ENCODE results near the gene ABO. TPM values are rescaled to one million over a fixed set of nuclear protein-coding genes. Genes with fewer than 3 reads are reported as not detected.
"Not testable (repeated sequence)": the region's sequence is repeated elsewhere in the genome, so short reads cannot be mapped to it uniquely, and the experiment has no call there.

ABO gene
- total RNA-seq, 2 donors from 2014 or later: 0.14 to 0.21 TPM

- Histone ChIP-seq H3K27me3 (replicated peaks; ENCODE audit: insufficient read depth) (no peaks in the 10 kb centered on the region), H3K36me3 (no peaks in the 10 kb centered on the region), H3K4me1 (ENCODE audit: control insufficient read depth in 1 of 2, low read depth in 2 of 2) (no peaks in the 10 kb centered on the region), H3K27ac (no peak overlapping the region), H3K4me3 (no peak overlapping the region), H3K9me3 (no peaks in the 10 kb centered on the region)
- TF ChIP-seq, protein P1, sequence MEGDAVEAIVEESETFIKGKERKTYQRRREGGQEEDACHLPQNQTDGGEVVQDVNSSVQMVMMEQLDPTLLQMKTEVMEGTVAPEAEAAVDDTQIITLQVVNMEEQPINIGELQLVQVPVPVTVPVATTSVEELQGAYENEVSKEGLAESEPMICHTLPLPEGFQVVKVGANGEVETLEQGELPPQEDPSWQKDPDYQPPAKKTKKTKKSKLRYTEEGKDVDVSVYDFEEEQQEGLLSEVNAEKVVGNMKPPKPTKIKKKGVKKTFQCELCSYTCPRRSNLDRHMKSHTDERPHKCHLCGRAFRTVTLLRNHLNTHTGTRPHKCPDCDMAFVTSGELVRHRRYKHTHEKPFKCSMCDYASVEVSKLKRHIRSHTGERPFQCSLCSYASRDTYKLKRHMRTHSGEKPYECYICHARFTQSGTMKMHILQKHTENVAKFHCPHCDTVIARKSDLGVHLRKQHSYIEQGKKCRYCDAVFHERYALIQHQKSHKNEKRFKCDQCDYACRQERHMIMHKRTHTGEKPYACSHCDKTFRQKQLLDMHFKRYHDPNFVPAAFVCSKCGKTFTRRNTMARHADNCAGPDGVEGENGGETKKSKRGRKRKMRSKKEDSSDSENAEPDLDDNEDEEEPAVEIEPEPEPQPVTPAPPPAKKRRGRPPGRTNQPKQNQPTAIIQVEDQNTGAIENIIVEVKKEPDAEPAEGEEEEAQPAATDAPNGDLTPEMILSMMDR (IDR thresholded peaks at IDR 0.05): no peak
- no peak for ATAC-seq (ENCODE audit: insufficient number of reproducible peaks, low FRiP score, low read depth)
- no peak for DNase-seq (ENCODE audit: low spot score)
Observed at GRCh38 chr9:133320421-133320881, 45.5 kb upstream of the ABO start.

DNA sequence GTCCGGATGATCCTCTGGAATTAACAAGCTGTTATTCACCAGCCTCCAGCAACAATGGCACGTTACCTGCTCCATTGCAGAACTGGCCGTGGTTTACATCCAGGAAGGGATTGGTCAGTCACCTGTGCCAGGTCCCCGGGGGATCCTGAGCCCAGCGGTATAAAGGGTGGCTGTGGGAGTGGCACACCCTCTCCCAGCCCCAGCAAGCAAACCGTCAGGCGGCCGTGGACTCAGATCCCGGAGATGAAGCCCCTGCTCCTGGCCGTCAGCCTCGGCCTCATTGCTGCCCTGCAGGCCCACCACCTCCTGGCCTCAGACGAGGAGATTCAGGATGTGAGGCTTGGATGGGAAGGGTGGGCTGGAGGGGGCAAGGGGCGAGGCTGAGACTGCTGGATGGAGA, 42.5 kb upstream of the ABO start:
- not testable (repeated sequence) for H3K4me1 ChIP-seq (ENCODE audit: control insufficient read depth in 1 of 2, low read depth in 2 of 2); ATAC-seq (ENCODE audit: insufficient number of reproducible peaks, low FRiP score, low read depth); H3K36me3 ChIP-seq; H3K4me3 ChIP-seq; H3K27ac ChIP-seq; H3K9me3 ChIP-seq; DNase-seq (ENCODE audit: low spot score); H3K27me3 ChIP-seq (replicated peaks; ENCODE audit: insufficient read depth)

GRCh38 chr9:133315997-133316396, 41.0 kb upstream of the ABO start:
- H3K4me1 ChIP-seq (ENCODE audit: control insufficient read depth in 1 of 2, low read depth in 2 of 2): no peaks in the 10 kb centered on the region
- H3K27me3 ChIP-seq (replicated peaks; ENCODE audit: insufficient read depth): no peaks in the 10 kb centered on the region
- no peak overlapping the region for H3K27ac ChIP-seq
- no peaks in the 10 kb centered on the region for H3K36me3 ChIP-seq
- no peak for ATAC-seq (ENCODE audit: insufficient number of reproducible peaks, low FRiP score, low read depth)
- no peak overlapping the region for H3K4me3 ChIP-seq
- H3K9me3 ChIP-seq: no peaks in the 10 kb centered on the region
- DNase-seq (ENCODE audit: low spot score): no peak
- TF ChIP-seq, protein P1 (IDR thresholded peaks at IDR 0.05): no peak

GRCh38 chr9:133309608-133310007, 34.6 kb upstream of the ABO start:
- Histone ChIP-seq H3K4me1 (ENCODE audit: control insufficient read depth in 1 of 2, low read depth in 2 of 2) (no peaks in the 10 kb centered on the region), H3K9me3 (no peaks in the 10 kb centered on the region), H3K27me3 (replicated peaks; ENCODE audit: insufficient read depth) (no peaks in the 10 kb centered on the region), H3K27ac (no peak overlapping the region), H3K36me3 (no peaks in the 10 kb centered on the region), H3K4me3 (no peak overlapping the region)
- TF ChIP-seq, protein P1 (IDR thresholded peaks at IDR 0.05): no peak
- no peak for DNase-seq (ENCODE audit: low spot score)
- no peak for ATAC-seq (ENCODE audit: insufficient number of reproducible peaks, low FRiP score, low read depth)

DNA sequence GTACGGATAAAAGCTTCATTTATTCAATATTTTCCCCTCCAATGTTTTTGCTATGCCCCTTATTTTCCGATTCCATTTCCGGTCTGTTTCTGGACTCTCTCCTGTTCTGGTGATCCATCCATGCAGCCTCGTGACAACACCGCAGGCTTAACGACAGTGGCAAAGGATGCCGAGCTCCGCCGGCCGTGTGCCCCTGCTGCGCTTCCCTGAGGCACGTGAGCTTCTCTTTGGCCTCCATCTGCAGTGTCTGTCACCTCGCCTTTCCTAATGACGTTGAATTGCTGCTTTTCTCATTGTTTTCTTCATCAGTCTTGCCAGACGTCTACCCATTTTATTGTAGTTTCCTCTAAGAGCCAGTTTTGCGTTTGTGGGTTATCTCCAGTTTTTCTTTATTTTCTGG, 32.3 kb upstream of the ABO start:
- TF ChIP-seq, protein P1 (IDR thresholded peaks at IDR 0.05): no peak
- ATAC-seq (ENCODE audit: insufficient number of reproducible peaks, low FRiP score, low read depth): no peak
- Histone ChIP-seq H3K9me3 (no peaks in the 10 kb centered on the region), H3K27me3 (replicated peaks; ENCODE audit: insufficient read depth) (no peaks in the 10 kb centered on the region), H3K27ac (no peak overlapping the region), H3K4me3 (no peak overlapping the region), H3K4me1 (ENCODE audit: control insufficient read depth in 1 of 2, low read depth in 2 of 2) (no peaks in the 10 kb centered on the region), H3K36me3 (no peaks in the 10 kb centered on the region)
- no peak for DNase-seq (ENCODE audit: low spot score)
